HPDE6-E6E7 (cell line): ENCODE data around the gene KATNBL1.
"Not testable (repeated sequence)": the region's sequence is repeated elsewhere in the genome, so short reads cannot be mapped to it uniquely, and the experiment has no call there.

Source experiments
- DNase-seq: peaks from one replicate; pipeline ENCODE4 v3.0.0; 2011; ENCODE audit warnings: missing footprints; ENCODE audit errors: extremely low spot score

KATNBL1 gene

DNA sequence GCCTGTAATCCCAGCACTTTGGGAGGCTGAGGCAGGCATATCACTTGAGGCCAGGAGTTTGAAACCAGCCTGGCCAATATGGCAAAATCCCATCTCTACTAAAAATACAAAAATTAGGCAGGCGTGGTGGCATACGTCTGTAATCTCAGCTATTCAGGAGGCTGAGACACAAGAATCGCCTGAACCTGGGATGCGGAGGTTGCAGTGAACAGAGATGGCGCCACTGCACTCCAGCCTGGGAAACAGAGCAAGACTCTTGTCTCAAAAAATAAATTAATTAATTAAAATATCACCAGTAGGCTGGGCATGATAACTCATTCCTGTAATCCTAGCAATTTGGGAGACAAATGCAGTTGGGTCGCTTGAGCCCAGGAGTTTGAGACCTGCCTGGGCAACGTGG is 16.6 kb downstream of the KATNBL1 start:
- not testable (repeated sequence) for DNase-seq

DNA sequence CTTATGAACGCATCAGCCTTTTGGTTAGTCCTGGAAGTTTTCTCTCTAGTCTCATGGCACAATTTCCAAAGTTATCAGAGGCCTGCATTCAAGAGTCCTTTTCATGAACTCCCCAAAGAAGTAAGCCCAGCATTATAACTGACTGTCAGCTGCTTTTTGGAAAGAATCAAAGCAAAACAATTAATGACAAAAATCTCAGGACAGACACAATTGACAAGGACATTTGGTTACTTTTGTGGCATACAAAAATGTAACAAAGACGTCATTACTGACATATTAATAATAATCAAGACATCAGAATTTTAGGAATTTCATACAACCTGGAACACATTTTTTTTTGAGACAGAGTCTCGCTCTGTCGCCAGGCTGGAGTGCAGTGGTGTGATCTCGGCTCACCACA is 21.2 kb downstream of the KATNBL1 start:
- no peak for DNase-seq

DNA sequence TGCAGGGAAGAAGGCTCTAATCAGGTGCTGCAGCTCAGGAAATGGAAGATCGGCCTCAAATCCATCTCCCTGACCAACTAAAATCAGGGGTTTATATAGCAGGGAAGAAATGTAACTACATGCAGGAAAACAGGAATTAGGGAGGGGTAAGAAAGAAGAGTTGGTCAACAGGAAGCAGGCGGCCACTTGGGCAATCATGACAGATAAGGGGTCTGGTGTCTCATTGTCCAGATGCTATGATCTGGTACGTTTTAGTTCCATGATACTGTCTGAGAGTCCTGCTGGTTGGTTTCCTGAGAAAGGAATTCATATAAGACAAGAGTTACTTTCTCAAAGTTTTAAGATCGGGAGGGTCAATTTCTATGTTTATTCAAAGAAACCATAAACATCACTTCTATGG is 24.2 kb downstream of the KATNBL1 start:
- no peak for DNase-seq

DNA sequence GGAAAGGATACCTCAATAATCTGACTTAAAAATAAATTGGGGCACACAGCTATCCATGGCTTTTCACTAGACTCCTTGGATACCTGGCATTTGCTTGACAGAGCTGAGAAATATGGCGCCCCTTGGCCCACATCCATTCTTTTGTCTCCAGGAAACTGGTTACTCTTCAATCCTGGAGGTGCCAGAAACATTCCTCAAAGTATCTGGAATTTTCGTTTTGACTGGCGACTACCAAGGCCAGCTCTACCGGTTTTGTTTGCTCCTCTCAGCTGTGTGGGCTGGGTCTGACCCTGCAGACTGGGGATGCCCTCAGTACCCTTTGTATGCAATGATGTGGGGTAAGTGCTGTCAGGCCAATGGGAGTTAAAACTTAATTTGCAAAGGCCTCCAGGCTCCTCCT is 27.0 kb downstream of the KATNBL1 start:
- no peak for DNase-seq

DNA sequence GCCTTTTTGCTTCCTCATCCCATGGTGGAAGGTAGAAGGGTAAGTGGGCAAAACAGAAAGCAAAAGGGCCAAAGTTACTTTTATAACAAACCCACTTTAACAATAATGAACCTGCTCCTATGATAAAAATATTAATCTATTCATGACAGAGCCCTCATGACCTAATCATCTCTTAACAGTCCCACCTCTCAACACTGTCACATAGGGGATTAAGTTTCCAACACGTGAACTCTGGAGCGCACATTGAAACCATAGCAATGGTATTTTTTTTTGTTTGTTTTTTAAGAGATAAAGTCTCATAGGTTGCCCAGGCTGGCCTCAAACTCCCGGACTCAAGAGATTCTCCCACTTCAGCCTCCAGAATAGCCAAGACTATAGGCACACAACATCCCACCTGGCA is 30.7 kb downstream of the KATNBL1 start:
- DNase-seq = no peak

DNA sequence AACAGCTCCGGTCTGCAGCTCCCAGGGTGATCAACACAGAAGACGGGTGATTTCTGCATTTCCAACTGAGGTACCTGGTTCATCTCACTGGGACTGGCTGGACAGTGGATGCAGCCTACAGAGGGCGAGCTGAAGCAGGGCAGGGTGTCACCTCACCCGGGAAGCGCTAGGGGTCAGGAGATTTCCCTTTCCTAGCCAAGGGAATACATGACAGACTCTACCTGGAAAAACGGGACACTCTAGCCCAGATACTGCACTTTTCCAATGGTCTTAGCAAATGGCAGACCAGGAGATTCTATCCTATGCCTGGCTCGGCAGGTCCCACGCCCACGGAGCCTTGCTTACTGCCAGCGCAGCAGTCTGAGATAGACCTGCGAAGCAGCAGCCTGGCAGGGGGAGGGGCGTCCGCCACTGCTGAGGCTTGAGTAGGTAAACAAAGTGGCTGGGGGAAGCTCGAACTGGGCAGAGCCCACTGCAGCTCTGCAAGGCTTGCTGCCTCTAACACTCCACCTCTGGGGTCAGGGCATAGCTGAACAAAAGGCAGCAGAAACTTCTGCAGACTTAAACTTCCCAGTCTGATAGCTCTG is 43.8 kb downstream of the KATNBL1 start:
- DNase-seq = not testable (repeated sequence)

DNA sequence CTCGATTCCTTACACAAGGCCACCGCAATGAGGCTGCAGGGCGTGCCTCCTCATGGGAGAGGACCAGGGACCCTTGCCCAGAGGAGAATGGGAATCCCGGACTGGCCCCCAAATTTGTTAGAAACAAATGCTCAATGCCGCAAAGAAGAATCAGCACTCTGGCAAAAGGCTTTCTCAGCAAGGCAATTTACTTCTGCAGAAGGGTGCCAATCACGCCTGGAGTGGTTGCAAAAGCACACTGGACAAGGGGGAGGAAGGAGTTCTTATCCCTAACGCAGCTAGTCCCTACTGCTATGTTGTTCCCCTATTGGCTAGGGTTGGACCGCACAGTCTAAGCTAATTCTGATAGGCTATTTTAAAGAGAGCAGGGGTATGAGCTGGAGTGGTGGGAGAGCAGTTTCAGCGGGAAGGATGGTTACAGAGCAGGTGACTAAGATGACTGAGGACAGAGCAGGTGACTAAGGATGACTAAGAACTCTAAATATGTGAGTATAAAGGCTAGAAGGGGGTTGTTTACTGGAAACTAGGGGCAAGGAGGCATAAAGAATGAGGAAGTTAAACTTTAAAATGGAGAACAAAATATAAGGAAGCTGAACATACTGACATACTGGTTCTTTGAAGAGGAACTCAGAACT is 48.5 kb downstream of the KATNBL1 start:
- DNase-seq = no peak

DNA sequence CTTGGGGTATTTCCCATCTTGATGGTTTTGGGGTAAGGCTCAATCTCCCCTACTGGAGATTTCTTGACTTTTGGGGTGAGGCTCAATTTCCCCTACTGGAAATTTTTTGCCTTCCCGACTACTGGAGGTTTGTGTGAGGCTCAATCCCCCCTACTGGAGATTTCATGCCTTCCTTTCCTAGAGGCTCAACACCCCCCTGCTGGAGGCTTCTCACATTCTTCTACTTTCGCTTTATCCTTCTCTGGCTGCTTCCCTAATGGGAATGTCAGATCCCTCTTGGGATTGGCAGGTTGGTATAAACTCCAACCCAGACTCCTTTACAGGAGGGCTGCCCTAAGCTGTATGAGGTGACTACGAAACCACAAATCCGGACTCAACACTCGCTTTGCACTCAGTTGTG is 49.2 kb downstream of the KATNBL1 start:
- DNase-seq = no peak

DNA sequence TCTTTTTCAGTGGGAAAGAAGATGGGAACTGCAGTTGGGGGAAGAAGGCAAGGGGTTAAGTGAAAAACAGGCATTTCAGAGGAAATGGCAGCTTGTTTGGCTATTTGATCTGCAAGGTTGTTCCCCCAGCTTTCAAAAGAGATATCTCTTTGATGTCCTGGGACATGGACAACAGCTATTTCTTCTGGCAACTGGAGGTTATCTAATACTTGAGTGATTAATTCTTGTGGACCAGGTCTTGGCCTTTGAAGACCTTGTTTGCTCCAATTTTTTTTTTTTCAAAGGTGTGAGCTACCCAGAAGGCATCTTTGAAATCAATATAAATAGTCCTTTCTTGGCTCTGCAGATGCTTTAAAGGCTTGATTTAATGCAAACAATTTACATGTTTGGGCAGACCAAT is 51.5 kb downstream of the KATNBL1 start:
- DNase-seq = no peak

DNA sequence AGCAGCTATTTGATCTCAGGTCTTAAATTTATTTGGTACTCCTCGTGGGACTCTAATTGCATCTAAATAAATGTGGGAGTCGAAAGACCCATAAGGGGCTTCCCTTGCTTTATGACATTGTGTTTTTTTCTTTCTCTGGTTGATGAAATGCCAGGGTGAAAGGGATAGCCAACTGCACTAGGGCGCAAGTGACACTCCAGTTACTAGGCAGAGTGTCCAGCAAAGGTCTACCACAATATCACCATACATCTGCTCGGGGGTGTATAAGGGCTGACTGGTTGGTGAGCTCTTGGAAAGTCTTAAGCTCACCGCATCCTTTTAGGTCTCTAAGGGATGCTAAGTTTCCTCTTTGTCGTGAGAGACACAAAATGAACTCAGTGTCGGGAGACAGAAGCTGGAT is 54.0 kb downstream of the KATNBL1 start:
- no peak for DNase-seq

DNA sequence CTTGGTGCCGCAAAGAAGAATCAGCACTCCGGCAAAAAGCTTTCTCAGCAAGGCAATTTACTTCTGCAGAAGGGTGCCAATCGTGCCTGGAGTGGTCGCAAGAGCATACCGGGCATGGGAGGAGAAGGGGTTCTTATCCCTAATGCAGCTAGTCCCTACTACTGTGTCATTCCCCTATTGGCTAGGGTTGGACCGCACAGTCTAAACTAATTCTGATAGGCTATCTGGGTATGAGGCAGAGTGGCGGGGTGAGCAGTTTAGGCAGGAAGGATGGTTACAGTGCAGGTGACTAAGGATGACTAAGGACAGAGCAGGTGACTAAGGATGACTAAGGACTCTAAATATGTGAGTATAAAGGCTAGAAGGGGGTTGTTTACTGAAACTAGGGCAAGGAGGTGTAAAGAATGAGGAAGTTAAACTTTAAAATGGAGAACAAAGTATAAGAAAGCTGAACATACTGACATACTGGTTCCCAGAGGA is 55.1 kb downstream of the KATNBL1 start:
- peak; percentile 5 for DNase-seq

DNA sequence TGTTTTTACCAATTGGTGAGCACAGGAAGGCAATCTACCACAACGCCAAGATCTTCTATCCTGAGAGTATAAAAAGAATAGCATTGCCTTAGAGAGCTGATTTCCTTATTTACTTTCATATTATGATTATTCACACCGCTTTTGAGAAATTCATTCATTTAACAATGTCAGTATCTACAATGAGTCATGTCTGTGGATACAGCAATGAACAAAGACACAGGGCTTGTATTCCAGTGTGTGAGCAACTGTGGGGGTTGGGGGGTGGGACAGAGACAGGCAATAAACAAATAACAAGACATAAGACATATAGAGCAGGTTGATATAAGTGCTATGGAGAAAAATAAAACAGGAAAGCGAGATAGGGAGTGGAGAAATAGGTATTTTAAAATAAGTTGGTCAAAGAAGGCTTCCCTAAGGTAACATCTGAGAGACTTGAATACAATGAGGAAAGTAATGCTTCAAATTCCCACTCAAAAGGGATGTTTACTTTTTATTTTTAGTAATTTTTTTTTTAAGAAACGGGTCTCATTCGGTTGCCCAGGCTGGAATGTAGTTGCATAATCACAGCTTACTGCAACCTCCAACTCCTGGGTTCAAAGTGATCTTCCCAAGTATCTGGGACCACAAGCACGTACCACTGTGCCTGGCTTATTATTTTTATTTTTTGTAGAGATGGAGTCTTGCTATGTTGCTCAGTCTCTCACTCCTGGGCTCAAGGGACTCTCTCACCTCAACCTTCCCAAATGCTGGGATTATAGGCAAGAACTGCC is 62.3 kb downstream of the KATNBL1 start:
- peak; percentile 81 for DNase-seq

DNA sequence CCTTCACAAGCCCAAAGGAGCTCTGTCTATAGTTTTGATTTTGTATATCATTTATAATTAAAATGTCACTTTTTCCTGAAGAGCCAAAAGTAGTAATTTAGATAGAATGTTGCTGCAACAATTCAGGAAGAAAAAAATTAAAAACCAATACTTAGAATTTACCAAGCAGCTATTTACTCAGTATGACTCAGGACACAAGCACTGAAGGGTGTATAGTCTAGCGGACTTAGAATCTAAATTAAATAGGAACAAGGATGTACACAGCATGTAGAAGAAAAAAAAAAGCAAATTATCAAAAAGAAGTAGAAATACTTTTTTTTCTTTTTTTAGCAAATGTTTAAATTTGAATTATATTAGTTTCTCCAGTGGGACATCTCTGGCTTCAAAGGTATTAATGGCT is 76.4 kb downstream of the KATNBL1 start:
- no peak for DNase-seq

DNA sequence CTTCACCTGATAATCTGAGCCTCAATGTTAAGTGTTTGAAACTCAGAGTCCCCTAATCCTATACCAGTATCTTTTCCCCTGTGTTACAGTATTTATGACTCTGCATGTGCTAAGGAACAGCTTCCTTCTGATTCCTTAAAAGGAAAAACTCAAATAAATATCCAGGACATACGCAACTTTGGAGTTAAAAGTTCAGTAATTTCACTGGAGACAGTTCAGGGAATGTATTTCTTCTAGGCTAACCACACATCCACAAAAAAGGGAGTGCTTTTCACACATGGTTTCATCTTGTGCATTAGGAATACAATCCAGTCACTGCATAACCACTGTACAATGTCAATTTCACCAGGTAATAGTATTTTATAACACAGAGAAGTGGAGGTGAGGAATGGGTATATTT is 77.0 kb downstream of the KATNBL1 start:
- no peak for DNase-seq

DNA sequence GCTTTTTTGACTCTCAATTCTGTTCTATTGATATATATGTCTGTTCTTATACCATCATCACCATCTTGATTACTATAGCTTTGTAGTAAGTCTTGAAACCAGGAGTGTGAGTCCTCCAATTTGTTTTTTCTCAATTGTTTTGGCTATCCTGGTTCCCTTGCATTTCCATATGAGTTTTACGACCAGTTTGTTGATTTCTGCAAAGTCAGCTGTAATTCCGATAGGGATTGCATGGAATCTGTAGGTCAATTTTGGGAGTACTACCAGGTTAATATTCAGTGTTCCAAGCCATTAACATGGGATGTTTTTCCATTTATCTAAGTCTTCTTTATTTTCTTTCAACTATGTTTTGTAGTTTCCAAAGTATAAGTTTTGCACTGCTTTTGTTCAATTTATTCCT is 81.0 kb downstream of the KATNBL1 start:
- DNase-seq = no peak

DNA sequence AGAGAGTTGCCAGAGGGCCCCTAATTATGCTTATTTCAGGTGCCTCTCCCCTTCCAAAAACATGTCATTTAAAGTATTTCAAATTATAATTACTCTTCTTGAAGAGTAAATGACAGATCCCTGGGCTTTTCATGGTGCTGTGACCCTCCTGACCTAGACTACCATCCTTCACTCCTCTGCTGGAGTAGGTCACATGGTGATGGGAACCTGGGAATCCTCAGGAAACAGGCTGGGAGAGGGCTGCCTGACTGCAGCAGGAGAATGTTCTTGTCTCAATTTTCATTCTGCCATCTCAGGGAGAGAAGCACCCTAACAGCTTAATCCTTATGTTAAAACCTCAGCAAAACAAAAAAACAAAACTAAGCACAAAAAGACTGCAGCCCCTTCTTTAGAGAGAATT is 83.4 kb downstream of the KATNBL1 start:
- no peak for DNase-seq

DNA sequence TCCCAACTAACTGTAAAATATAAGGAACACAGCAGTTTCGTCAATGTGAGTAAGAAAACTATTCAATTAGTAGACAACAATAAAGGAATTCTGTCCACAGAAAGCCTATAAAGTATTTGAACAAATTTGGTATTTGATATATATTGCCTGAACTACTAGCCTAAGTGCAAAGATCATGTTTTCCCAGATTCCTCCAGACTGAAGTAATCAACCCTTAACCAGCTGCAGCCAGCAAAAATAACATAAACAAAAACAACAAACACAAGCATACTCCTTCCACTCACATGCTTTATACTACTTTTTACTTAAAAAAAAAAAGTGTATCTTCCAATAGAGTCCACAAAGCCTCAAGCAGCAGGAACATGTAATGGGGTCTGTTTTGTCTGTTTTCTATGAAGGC is 84.0 kb downstream of the KATNBL1 start:
- DNase-seq = no peak

DNA sequence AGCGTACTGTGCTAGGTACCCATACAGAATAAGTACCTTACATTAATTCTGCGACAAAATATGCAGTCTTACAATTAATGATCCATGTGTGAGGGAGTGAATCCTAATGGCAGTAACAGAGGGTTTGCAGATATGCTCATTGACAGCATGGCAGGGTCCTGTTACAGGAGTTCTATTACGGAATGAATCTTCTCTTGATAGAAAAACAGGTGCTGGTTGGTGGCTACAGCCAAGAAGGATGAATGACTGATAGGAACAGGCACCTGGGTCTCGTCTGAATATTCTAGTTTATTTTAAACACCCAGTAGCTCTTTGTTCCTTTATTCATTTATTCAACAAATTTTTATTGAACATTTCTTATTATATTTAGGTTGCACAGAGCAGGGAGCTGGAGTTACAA is 85.2 kb downstream of the KATNBL1 start:
- no peak for DNase-seq

DNA sequence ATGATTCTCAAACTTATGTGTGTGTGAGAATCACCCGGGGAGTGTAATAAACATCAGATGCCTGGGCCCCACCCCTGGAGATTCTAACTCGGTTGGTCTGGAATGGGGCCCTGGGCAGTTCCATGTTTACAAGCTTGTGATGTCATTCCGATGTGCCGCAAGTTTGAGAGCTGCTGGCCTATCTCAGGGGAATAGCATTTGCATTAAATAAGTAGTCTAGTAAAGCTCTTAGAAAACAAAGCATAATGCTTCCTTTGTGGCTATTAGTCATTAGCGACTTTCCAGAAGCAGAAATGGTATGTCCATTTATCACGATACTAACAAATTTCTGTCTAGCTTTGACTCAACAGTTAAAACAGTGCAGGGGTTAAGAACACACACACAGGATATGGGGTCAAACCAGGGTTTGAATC is 87.1 kb downstream of the KATNBL1 start:
- DNase-seq = peak; percentile 16

DNA sequence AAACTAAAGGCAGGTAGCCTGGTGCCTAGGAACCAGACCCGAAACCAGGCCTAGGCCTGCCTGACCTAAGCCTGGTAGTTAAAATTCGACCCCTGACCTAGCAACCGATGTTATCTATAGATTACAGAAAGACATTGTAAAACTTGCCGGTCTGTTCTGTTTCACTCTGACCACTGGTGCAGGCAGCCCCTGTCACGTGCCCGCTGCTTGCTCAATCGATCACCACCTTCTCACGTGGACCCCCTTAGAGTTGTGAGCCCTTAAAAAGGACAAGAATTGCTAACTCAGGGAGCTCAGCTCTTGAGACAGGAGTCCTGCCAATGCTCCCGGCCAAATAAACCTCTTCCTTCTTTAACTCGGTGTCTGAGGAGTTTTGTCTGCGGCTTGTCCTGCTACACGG is 88.1 kb downstream of the KATNBL1 start:
- not testable (repeated sequence) for DNase-seq

DNA sequence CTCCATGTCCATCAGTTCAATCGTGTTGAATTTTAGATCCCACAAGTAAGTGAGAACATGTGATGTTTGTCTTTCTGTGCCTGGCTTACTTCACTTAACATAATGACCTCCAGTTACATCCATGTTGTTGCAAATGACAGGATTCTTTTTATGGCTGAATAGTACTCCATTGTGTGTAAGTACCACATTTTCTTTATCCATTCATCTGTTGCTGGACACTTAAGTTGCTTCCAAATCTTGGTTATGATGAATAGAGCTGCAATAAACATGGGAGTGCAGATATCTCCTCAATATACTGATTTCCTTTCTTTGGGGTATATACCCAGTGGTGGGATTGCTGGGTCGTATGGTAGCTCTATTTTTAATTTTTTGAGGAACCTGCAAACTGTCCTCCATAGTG is 89.5 kb downstream of the KATNBL1 start:
- not testable (repeated sequence) for DNase-seq

DNA sequence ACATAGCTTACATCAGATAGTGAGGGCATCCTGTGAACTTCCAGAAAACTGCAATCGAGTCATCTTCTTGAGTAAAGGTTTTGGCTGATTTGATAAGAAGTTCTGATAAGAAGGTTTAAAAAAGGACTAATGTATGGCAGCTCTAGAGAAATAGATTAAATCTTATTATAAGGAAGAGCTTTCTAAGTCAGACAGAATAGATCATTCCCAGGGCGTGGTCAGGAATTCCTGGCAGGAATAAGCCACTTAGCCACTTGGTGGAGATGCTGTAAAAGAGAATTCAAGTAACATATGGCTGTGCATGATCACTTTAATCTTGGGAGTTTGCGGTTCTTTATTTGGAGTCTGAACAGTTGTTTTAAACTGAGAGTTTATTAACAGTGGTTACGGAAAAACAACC is 90.6 kb downstream of the KATNBL1 start:
- DNase-seq = no peak

DNA sequence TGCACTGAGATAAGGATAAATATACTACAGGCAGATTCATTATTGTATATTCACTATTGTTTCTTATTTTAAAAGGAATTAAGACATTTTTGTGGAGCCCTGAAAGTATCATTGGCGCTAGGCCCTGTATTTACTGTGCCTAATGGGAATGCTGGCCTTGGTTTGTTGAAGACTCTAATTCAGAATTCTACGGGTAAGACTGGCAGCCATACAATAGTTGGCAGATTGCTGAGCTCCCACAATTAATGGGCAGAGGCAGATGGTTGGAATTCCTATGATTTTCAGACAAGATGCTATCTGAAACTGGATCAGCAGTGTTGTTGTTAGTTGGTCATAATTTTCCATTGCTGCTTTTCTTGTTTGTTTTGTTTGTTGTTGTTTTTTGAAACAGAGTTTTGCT is 93.3 kb downstream of the KATNBL1 start:
- DNase-seq = no peak
